HL-60 (cell line): ENCODE measurements around the gene PHF19.

ENCODE experiments used
- DNase-seq, 2 experiments: peaks; one replicate each; pipeline ENCODE4 v3.0.0-alpha.2; 2010 to 2020; ENCODE audit warnings: low read depth in 1 of 2, low spot score in 1 of 2
- H3K27ac ChIP-seq: fragments of 250-450 bp; sonication (Bioruptor Pico); replicated peaks from 2 replicates; pipeline ENCODE4 v1.5.1; 2020; ENCODE audit warnings: mild to moderate bottlenecking, moderate library complexity
- H3K27me3 ChIP-seq: fragments of 250-450 bp; sonication (Bioruptor Pico); 2 replicates; pipeline ENCODE4 v1.5.1; 2021; ENCODE audit warnings: mild to moderate bottlenecking, moderate library complexity; ENCODE audit not compliant: insufficient read depth, poor library complexity, severe bottlenecking
- H3K4me3 ChIP-seq: replicated peaks from 2 replicates; pipeline ENCODE4 v1.5.1; 2011; ENCODE audit warnings: mild to moderate bottlenecking, control low read depth, low read length; ENCODE audit not compliant: insufficient read depth
- GABPA ChIP-seq: IDR thresholded peaks from 2 replicates; pipeline ENCODE4 v1.6.1; 2012; ENCODE audit warnings: low read depth
- POLR2AphosphoS5 ChIP-seq: IDR thresholded peaks from 2 replicates; pipeline ENCODE4 v1.6.1; 2012; ENCODE audit warnings: low read depth
- SPI1 ChIP-seq: IDR thresholded peaks from 2 replicates; pipeline ENCODE4 v1.6.1; 2012; ENCODE audit warnings: low read depth, mild to moderate bottlenecking, borderline replicate concordance
- TF ChIP-seq, protein P1 (sequence below): IDR thresholded peaks from 2 replicates; pipeline ENCODE4 v1.6.1; 2012; ENCODE audit warnings: low read depth; ENCODE audit not compliant: insufficient replicate concordance
- TF ChIP-seq, protein P2 (sequence below): IDR thresholded peaks from one replicate; pipeline ENCODE4 v1.5.1; 2011; ENCODE audit warnings: low read length, control low read depth, inconsistent platforms; ENCODE audit not compliant: insufficient read depth

PHF19 gene

DNA sequence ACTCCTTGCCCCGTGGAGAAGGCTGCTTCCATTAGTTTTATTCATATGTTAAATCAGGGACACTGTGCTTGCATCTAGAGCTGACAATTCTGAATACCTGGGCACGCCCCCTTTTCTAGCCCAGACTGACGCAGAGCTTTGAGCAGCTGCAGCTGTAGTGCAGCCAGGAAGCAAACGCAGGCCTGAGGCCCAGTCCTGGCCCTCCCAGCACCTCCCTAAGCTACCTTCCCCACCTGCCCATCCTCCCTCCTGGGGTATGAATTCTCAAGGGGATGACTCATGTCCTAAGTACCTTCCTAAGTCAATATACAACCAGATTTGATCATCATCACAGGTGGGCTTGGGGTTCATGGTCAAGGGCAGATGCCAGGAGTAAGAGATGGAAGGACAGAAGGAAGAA lies 3.5 kb downstream of the PHF19 start:
- TF ChIP-seq SPI1, result no peak
- TF ChIP-seq GABPA, result no peak
- TF ChIP-seq POLR2AphosphoS5, result no peak
- TF ChIP-seq, protein P1, sequence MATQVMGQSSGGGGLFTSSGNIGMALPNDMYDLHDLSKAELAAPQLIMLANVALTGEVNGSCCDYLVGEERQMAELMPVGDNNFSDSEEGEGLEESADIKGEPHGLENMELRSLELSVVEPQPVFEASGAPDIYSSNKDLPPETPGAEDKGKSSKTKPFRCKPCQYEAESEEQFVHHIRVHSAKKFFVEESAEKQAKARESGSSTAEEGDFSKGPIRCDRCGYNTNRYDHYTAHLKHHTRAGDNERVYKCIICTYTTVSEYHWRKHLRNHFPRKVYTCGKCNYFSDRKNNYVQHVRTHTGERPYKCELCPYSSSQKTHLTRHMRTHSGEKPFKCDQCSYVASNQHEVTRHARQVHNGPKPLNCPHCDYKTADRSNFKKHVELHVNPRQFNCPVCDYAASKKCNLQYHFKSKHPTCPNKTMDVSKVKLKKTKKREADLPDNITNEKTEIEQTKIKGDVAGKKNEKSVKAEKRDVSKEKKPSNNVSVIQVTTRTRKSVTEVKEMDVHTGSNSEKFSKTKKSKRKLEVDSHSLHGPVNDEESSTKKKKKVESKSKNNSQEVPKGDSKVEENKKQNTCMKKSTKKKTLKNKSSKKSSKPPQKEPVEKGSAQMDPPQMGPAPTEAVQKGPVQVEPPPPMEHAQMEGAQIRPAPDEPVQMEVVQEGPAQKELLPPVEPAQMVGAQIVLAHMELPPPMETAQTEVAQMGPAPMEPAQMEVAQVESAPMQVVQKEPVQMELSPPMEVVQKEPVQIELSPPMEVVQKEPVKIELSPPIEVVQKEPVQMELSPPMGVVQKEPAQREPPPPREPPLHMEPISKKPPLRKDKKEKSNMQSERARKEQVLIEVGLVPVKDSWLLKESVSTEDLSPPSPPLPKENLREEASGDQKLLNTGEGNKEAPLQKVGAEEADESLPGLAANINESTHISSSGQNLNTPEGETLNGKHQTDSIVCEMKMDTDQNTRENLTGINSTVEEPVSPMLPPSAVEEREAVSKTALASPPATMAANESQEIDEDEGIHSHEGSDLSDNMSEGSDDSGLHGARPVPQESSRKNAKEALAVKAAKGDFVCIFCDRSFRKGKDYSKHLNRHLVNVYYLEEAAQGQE, result no peak
- TF ChIP-seq, protein P2, sequence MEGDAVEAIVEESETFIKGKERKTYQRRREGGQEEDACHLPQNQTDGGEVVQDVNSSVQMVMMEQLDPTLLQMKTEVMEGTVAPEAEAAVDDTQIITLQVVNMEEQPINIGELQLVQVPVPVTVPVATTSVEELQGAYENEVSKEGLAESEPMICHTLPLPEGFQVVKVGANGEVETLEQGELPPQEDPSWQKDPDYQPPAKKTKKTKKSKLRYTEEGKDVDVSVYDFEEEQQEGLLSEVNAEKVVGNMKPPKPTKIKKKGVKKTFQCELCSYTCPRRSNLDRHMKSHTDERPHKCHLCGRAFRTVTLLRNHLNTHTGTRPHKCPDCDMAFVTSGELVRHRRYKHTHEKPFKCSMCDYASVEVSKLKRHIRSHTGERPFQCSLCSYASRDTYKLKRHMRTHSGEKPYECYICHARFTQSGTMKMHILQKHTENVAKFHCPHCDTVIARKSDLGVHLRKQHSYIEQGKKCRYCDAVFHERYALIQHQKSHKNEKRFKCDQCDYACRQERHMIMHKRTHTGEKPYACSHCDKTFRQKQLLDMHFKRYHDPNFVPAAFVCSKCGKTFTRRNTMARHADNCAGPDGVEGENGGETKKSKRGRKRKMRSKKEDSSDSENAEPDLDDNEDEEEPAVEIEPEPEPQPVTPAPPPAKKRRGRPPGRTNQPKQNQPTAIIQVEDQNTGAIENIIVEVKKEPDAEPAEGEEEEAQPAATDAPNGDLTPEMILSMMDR, result no peak

GRCh38 chr9:120872791-120873502 lies 4.0 kb downstream of the PHF19 start:
- Histone ChIP-seq H3K27ac (no peak overlapping the region), H3K4me3 (no peak overlapping the region), H3K27me3 (no peaks in the 10 kb centered on the region)
- no peak for DNase-seq
- no peak for TF ChIP-seq GABPA
- TF ChIP-seq, protein P1, result no peak
- TF ChIP-seq, protein P2, result no peak
- no peak for TF ChIP-seq SPI1
- TF ChIP-seq POLR2AphosphoS5, result no peak

More for the DNA sequence above, 3.5 kb downstream of the PHF19 start:
- no peak for DNase-seq
- Histone ChIP-seq H3K27me3 (no peaks in the 10 kb centered on the region), H3K4me3 (no peak overlapping the region), H3K27ac (no peak overlapping the region)

GRCh38 chr9:120870206-120870605 lies 6.8 kb downstream of the PHF19 start:
- peak in 1 of 2 experiments; percentile 50 for DNase-seq
- TF ChIP-seq POLR2AphosphoS5 (peak; percentile 43; the same call in 1 of the 2 replicates), SPI1 (peak; percentile 12; the same call in 1 of the 2 replicates)
- TF ChIP-seq, protein P1, result no peak
- Histone ChIP-seq H3K4me3 (no peak overlapping the region), H3K27me3 (no peaks in the 10 kb centered on the region), H3K27ac (peak overlapping the region; percentile 16; the same call in 1 of the 2 replicates)
